H1 (cell line): ENCODE data around the gene DCAF7.

Experiments used
- CEBPB ChIP-seq: IDR thresholded peaks from 2 replicates; pipeline ENCODE4 v1.6.1; 2012; ENCODE audit warnings: low read depth, low read length
- CHD7 ChIP-seq: fragments of 300-600 bp; sonication (generic); IDR thresholded peaks from 2 replicates; pipeline ENCODE4 v1.7.1; 2012; ENCODE audit warnings: low read length, moderate library complexity, mild to moderate bottlenecking, inconsistent platforms; ENCODE audit not compliant: insufficient replicate concordance
- CTCF ChIP-seq, 3 experiments: IDR thresholded peaks; 1 replicate in 2 of 3; 2 replicates in 1 of 3; pipeline versions ENCODE4 v1.5.1 to v1.6.1; 2011; ENCODE audit warnings: low read length in 3 of 3, mild to moderate bottlenecking in 3 of 3, inconsistent platforms in 2 of 3, low read depth in 1 of 3, moderate library complexity in 1 of 3; ENCODE audit not compliant: insufficient read depth in 1 of 3; ENCODE audit errors: control extremely low read depth in 1 of 3
- EP300 ChIP-seq, 2 experiments: IDR thresholded peaks; 1 replicate in 1 of 2; 2 replicates in 1 of 2; pipeline ENCODE4 v1.6.1; 2011 to 2012; ENCODE audit warnings: low read depth in 2 of 2, low read length in 2 of 2, mild to moderate bottlenecking in 2 of 2, borderline replicate concordance in 1 of 2, inconsistent platforms in 1 of 2, moderate library complexity in 1 of 2
- KDM1A ChIP-seq: fragments of 200-600, 300-600 bp; sonication (generic); IDR thresholded peaks from 2 replicates; pipeline ENCODE4 v1.7.1; 2016; ENCODE audit warnings: mild to moderate bottlenecking, low read length, borderline replicate concordance
- POLR2A ChIP-seq, 2 experiments: IDR thresholded peaks; 1 replicate in 1 of 2; 2 replicates in 1 of 2; pipeline ENCODE4 v1.6.1; 2011; ENCODE audit warnings: low read depth in 2 of 2, low read length in 2 of 2, mild to moderate bottlenecking in 2 of 2; ENCODE audit errors: control extremely low read depth in 1 of 2
- POLR2AphosphoS5 ChIP-seq: IDR thresholded peaks from 2 replicates; pipeline ENCODE4 v1.6.1; 2011; ENCODE audit warnings: low read depth, low read length
- RAD21 ChIP-seq, 2 experiments: IDR thresholded peaks in 1 of 2; conservative IDR thresholded peaks in 1 of 2; 2 replicates each; pipeline ENCODE4 v1.6.1; 2011; ENCODE audit warnings: low read depth in 2 of 2, low read length in 2 of 2, improper control_type of control experiment in 1 of 2, inconsistent platforms in 1 of 2, mild to moderate bottlenecking in 1 of 2, moderate library complexity in 1 of 2
- SIX5 ChIP-seq: IDR thresholded peaks from 2 replicates; pipeline ENCODE4 v1.6.1; 2011; ENCODE audit warnings: mild to moderate bottlenecking, low read depth, low read length
- SP1 ChIP-seq: IDR thresholded peaks from 2 replicates; pipeline ENCODE4 v1.6.1; 2011; ENCODE audit warnings: low read depth, low read length

GRCh38 chr17:63587770-63588169, 37.5 kb downstream of the DCAF7 start:
- TF ChIP-seq CEBPB, result no peak
- TF ChIP-seq RAD21 (IDR thresholded peaks at IDR 0.05 in 1 of 2, conservative IDR thresholded peaks at IDR 0.05 in 1 of 2; ENCODE audit: low read depth in 2 of 2, low read length in 2 of 2), result no peak
- TF ChIP-seq CHD7, result no peak
- TF ChIP-seq POLR2AphosphoS5, result no peak
- TF ChIP-seq CTCF (IDR thresholded peaks at IDR 0.05; ENCODE audit: control extremely low read depth in 1 of 3, insufficient read depth in 1 of 3, low read depth in 1 of 3, low read length in 3 of 3), result no peak
- TF ChIP-seq EP300 (IDR thresholded peaks at IDR 0.05; ENCODE audit: borderline replicate concordance in 1 of 2, low read depth in 2 of 2, low read length in 2 of 2), result no peak
- no peak for TF ChIP-seq SIX5
- no peak for TF ChIP-seq POLR2A (IDR thresholded peaks at IDR 0.05; ENCODE audit: control extremely low read depth in 1 of 2, low read depth in 2 of 2, low read length in 2 of 2)
- no peak for TF ChIP-seq SP1
- TF ChIP-seq KDM1A, result no peak
